Gastrocnemius medialis (tissue), 4 donors: ENCODE results near the gene ATXN1. TPM values are rescaled to one million over a fixed set of nuclear protein-coding genes. Genes with fewer than 3 reads are reported as not detected.
"Not testable (repeated sequence)": the region's sequence is repeated elsewhere in the genome, so short reads cannot be mapped to it uniquely, and the experiment has no call there.

Source experiments
- ATAC-seq, 2 donors: fragments of 150-250 bp; one replicate each; pipeline ENCODE4 v1.9.1; 2016
- DNase-seq, 2 donors: peaks; one replicate each; pipeline ENCODE4 v3.0.0-alpha.2; 2019
- H3K27ac ChIP-seq, 4 donors: fragments of 200-600 bp; sonication (generic); 1 replicate in 1 of 4; 2 replicates in 3 of 4; pipeline ENCODE4 v1.5.1; 2016 to 2018; ENCODE audit warnings: mild to moderate bottlenecking in 2 of 4, moderate library complexity in 1 of 4
- H3K27me3 ChIP-seq, 3 donors: fragments of 200-600 bp; sonication (generic) in 2 of 3; 1 replicate in 1 of 3; 2 replicates in 2 of 3; pipeline versions ENCODE4 v1.5.1 to v1.6.0; 2016 to 2019; ENCODE audit warnings: mild to moderate bottlenecking in 1 of 3, moderate library complexity in 1 of 3
- H3K36me3 ChIP-seq, 2 donors: fragments of 200-600 bp; sonication (generic) in 1 of 2; one replicate each; pipeline ENCODE4 v1.5.1; 2017 to 2018
- H3K4me1 ChIP-seq, 2 donors: fragments of 200-600 bp; sonication (generic) in 1 of 2; one replicate each; pipeline ENCODE4 v1.5.1; 2016 to 2017; ENCODE audit warnings: mild to moderate bottlenecking in 2 of 2
- H3K4me3 ChIP-seq, 4 donors: fragments of 200-600 bp; sonication (generic) in 3 of 4; 1 replicate in 1 of 4; 2 replicates in 3 of 4; pipeline ENCODE4 v1.5.1; 2016 to 2019; ENCODE audit warnings: mild to moderate bottlenecking in 2 of 4
- H3K9me3 ChIP-seq, 3 donors: fragments of 200-600 bp; sonication (generic) in 2 of 3; 1 replicate in 1 of 3; 2 replicates in 2 of 3; pipeline ENCODE4 v1.5.1; 2016 to 2019
- POLR2A ChIP-seq, 2 donors: fragments of 450-650 bp; IDR thresholded peaks; one replicate each; pipeline ENCODE4 v1.6.1; 2017; ENCODE audit warnings: antibody characterized with exemption in 2 of 2, mild to moderate bottlenecking in 2 of 2, moderate library complexity in 2 of 2
- in situ Hi-C, 4 donors: fragments of 200-750 bp; cut with MboI; loops; one replicate each; pipeline versions ENCODE4 v1.15.0 to v1.8.0; 2017; ENCODE audit warnings: low sequenced_read_pairs in 4 of 4
- intact Hi-C: fragments of 100-400 bp; cut with DNase I; formaldehyde crosslinking; loops from one replicate; pipeline ENCODE4 v1.15.1; 2023; ENCODE audit warnings: low total_unique reads
- total RNA-seq, 4 donors: library from RNA; depleted of rRNA; stranded (reverse); fragments of >200 nt; gene quantifications; one replicate each; pipeline versions ENCODE4 v1.1.0 to v1.2.3, GENCODE V29; 2016
- TF ChIP-seq, protein P1 (sequence below), 5 experiments: fragments of 450-650 bp in 3 of 5; fragments of 200-600 bp in 2 of 5; sonication (generic) in 2 of 5; IDR thresholded peaks in 4 of 5; conservative IDR thresholded peaks in 1 of 5; 1 replicate in 4 of 5; 2 replicates in 1 of 5; pipeline ENCODE4 v1.5.1; 2016 to 2019; ENCODE audit warnings: antibody characterized with exemption in 5 of 5, mild to moderate bottlenecking in 3 of 5, moderate library complexity in 3 of 5

ATXN1 gene
- total RNA-seq, 4 donors from 2014 or later = 21.8 to 42.9 (median 33.1) TPM

DNA sequence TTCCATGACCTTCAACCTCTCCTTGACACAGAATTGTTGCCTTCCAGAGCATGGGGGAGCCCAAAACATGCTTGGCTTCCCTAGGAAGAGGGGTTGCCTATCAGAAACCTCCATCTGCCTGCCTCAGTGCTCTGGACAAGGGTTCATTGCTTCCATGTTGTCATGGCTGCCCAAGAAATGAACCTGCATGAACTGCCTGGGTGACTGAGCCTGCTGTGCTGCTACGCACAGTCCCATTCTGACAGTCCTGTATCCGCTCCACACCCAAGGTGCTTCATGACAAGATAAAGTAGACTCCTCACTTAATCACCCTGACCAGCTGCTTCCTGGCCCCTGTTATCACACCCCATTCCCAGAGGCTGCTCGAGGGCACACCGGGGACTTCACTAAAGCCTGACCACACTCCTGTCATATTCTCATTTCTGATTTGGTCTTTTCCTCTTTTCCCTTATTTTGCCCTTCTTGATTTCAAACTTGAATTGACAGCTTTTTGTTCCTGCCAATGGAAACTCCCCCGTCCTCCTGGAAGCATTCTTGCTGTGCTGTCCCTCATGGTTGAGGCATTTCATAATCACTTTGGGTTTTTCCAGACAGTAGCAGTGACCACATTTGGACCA, 491.0 kb downstream of the ATXN1 start:
- intact Hi-C loops = no loop called here

DNA sequence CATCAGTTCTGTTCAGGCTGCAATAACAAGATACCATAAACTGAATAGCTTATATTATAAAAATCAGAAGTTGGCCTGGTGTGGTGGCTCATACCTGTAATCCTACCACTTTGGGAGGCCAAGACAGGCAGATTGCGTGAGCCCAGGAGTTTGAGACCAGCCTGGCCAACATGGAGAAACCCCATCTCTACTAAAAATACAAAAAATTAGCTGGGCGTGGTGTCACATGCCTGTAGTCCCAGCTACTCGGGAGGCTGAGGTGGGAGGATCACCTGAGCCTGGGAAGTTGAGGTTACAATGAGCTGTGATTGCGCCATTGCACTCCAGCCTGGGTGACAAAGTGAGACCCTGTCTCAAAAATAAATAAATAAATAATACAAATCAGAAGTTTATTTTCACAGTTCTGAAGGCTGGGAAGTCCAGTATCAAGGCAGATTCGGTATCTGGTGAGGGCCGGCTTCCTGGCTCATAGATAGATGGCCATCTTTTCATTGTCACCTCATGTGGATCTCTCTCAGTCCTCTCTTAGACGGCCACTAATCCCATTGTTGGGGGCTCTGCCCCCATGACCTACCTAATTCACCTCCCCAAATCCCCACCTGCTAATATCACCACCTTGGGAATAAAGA, 491.7 kb downstream of the ATXN1 start:
- ATAC-seq, in situ Hi-C loops, intact Hi-C loops, H3K9me3 ChIP-seq, H3K4me3 ChIP-seq, H3K27me3 ChIP-seq: not testable (repeated sequence)
- Histone ChIP-seq H3K4me1 (peaks cover 8 to 16% of the 10 kb centered on the region in 2 donors), H3K36me3 (peaks cover 0 to 17% of the 10 kb centered on the region in 2 donors), H3K27ac (peak overlapping the region; percentile 23 to 99 (median 94))
- peak in 1 of 2 donors; percentile 10 for DNase-seq

More for the DNA sequence above, 491.0 kb downstream of the ATXN1 start:
- peak in 1 of 2 donors; percentile 50 for ATAC-seq
- peak overlapping the region; percentile 4 to 99 (median 94) for H3K27ac ChIP-seq
- H3K27me3 ChIP-seq = no peaks in the 10 kb centered on the region
- H3K4me3 ChIP-seq = no peak overlapping the region
- no peak for TF ChIP-seq POLR2A (IDR thresholded peaks at IDR 0.05)
- TF ChIP-seq, protein P1, sequence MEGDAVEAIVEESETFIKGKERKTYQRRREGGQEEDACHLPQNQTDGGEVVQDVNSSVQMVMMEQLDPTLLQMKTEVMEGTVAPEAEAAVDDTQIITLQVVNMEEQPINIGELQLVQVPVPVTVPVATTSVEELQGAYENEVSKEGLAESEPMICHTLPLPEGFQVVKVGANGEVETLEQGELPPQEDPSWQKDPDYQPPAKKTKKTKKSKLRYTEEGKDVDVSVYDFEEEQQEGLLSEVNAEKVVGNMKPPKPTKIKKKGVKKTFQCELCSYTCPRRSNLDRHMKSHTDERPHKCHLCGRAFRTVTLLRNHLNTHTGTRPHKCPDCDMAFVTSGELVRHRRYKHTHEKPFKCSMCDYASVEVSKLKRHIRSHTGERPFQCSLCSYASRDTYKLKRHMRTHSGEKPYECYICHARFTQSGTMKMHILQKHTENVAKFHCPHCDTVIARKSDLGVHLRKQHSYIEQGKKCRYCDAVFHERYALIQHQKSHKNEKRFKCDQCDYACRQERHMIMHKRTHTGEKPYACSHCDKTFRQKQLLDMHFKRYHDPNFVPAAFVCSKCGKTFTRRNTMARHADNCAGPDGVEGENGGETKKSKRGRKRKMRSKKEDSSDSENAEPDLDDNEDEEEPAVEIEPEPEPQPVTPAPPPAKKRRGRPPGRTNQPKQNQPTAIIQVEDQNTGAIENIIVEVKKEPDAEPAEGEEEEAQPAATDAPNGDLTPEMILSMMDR (IDR thresholded peaks at IDR 0.05 in 4 of 5, conservative IDR thresholded peaks at IDR 0.05 in 1 of 5) = no peak
- peaks cover 8 to 17% of the 10 kb centered on the region in 2 donors for H3K4me1 ChIP-seq
- H3K9me3 ChIP-seq = no peaks in the 10 kb centered on the region
- in situ Hi-C loops = no loop called here
- H3K36me3 ChIP-seq = peaks cover 0 to 20% of the 10 kb centered on the region in 2 donors
- DNase-seq = no peak

DNA sequence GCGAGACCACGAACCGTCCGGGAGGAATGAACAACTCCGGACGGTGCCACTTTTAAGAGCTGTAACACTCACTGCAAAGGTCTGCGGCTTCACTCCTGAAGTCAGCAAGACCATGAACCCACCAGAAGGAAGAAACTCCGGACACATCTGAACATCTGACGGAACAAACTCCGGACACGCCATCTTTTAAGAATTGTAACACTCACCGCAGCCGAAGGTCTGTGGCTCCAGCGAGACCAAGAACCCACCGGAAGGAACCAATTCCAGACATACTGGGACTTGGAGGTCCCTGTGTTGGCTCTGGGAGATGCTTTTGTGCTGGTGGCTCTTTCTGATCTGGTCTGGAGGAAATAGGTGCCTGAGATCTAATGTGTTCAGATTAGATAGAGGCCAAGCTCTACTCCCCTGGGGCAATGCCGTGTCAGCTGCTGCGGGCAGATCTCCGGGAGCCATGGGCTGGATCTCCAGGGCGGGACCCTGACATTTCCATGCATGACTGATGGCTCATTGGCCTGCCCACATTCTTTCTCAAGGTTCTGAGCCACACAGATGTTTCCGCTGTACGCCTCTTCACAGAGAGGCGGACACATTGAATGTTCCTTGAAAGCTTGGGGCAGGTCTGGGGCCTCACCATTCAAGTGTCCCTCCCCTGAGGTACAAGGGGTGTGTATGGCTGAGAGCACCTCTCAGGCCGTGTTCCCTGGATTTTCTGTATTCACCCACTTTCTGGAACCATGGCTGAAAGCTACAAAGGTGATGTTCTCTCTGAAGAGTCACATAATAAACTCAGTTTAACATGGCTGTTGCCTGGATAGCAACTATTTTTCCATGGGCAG, 493.6 kb downstream of the ATXN1 start:
- intact Hi-C loops (no loop called here), in situ Hi-C loops (no loop called here)
- DNase-seq (no peak), ATAC-seq (no peak)
- TF ChIP-seq, protein P1 (IDR thresholded peaks at IDR 0.05 in 4 of 5, conservative IDR thresholded peaks at IDR 0.05 in 1 of 5) = no peak
- no peak for TF ChIP-seq POLR2A (IDR thresholded peaks at IDR 0.05)
- Histone ChIP-seq H3K27ac (peak overlapping the region in 3 of 4 donors; percentile 23 to 50 (median 31)), H3K4me3 (no peak overlapping the region), H3K4me1 (peaks cover 0 to under 1% of the 10 kb centered on the region in 2 donors), H3K27me3 (no peaks in the 10 kb centered on the region), H3K36me3 (peaks cover 0 to 11% of the 10 kb centered on the region in 2 donors), H3K9me3 (no peaks in the 10 kb centered on the region)

DNA sequence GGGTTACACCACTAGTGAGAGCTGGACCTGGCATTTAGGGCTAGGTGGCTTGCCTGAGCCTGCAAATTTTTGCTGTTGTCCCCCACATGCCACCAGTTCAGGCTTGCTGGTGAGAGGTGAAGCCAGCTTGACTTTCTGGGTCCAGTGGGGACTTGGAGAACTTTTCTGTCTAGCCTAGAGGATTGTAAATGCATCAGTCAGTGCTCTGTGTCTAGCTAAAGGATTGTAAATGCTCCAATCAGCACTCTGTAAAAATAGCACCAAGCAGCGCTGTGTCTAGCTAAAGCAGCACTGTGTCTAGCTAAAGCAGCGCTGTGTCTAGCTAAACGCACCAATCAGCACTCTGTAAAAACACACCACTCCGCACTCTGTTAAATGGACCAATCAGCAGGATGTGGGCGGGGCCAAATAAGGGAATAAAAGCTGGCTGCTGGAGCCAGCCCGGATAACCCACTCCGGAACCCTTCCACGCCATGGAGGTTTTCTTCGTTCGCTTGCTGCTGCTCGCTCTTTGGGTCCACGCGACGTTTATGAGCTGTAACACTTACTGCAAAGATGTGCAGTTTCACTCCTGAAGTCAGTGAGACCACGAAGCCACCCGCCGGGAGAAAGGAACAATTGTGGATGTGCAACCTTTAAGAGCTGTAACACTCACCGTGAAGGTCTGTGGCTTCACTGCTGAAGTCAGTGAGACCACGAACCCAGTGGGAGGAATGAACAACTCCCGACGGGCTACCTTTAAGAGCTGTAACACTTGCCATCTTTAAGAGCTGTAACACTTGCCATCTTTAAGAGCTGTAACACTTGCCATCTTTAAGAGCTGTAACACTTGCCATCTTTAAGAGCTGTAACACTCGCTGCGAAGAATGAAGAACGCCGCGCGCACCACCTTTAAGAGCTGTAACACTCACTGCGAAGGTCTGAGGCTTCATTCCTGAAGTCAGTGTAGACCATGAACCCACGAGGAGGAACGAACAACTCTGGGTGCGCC, 495.6 kb downstream of the ATXN1 start:
- Histone ChIP-seq H3K9me3 (no peaks in the 10 kb centered on the region), H3K4me1 (peaks cover 0 to 13% of the 10 kb centered on the region in 2 donors), H3K36me3 (peaks cover 0 to 11% of the 10 kb centered on the region in 2 donors), H3K27me3 (no peaks in the 10 kb centered on the region), H3K27ac (peak overlapping the region in 3 of 4 donors; percentile 11 to 50 (median 39)), H3K4me3 (no peak overlapping the region)
- DNase-seq (peak in 1 of 2 donors; percentile 9), ATAC-seq (no peak)
- TF ChIP-seq, protein P1 (IDR thresholded peaks at IDR 0.05 in 4 of 5, conservative IDR thresholded peaks at IDR 0.05 in 1 of 5) = no peak
- no peak for TF ChIP-seq POLR2A (IDR thresholded peaks at IDR 0.05)
- in situ Hi-C loops (no loop called here), intact Hi-C loops (no loop called here)
